Thymus (tissue), 11 donors: ENCODE measurements around the gene KREMEN2. TPM values are rescaled to one million over a fixed set of nuclear protein-coding genes. Genes with fewer than 3 reads are reported as not detected.

Experiments
- DNase-seq, 9 donors: peaks; one replicate each; pipeline ENCODE4 v3.0.0-alpha.2; 2013; ENCODE audit warnings: low spot score in 9 of 9, low read depth in 6 of 9, missing footprints in 1 of 9
- H3K27ac ChIP-seq, 2 donors: one replicate each; pipeline ENCODE4 v1.5.1; 2013; ENCODE audit warnings: control low read depth in 1 of 2, low read depth in 1 of 2, low read length in 1 of 2, mild to moderate bottlenecking in 1 of 2, moderate library complexity in 1 of 2
- H3K27me3 ChIP-seq, 2 donors: one replicate each; pipeline ENCODE4 v1.5.1; 2013; ENCODE audit warnings: low read length in 1 of 2; ENCODE audit not compliant: control insufficient read depth in 2 of 2, insufficient read depth in 1 of 2
- H3K36me3 ChIP-seq, 2 donors: one replicate each; pipeline ENCODE4 v1.5.1; 2013; ENCODE audit warnings: low read length in 1 of 2, mild to moderate bottlenecking in 1 of 2, moderate library complexity in 1 of 2; ENCODE audit not compliant: control insufficient read depth in 2 of 2, insufficient read depth in 2 of 2
- H3K4me1 ChIP-seq, 2 donors: one replicate each; pipeline ENCODE4 v1.5.1; 2013; ENCODE audit warnings: low read length in 2 of 2; ENCODE audit not compliant: control insufficient read depth in 2 of 2, insufficient read depth in 2 of 2
- H3K4me3 ChIP-seq, 2 donors: one replicate each; pipeline ENCODE4 v1.5.1; 2013; ENCODE audit warnings: low read length in 2 of 2, control low read depth in 1 of 2, mild to moderate bottlenecking in 1 of 2
- H3K9me3 ChIP-seq, 2 donors: one replicate each; pipeline ENCODE4 v1.5.1; 2013; ENCODE audit warnings: low read length in 1 of 2, mild to moderate bottlenecking in 1 of 2; ENCODE audit not compliant: control insufficient read depth in 2 of 2, insufficient read depth in 1 of 2
- WGBS: extraction: QIAGEN DNeasy Blood & Tissue Kit; methylation state at CpG from one replicate; pipeline ENCODE4 v1.1.7; 2013; 5-methylcytosine and 5-hydroxymethylcytosine counted together
- polyA plus RNA-seq: library from polyadenylated mRNA; stranded (reverse); fragments of 200-250 nt; gene quantifications from one replicate; pipeline ENCODE4 v1.2.3, GENCODE V29; 2013
- total RNA-seq: library from RNA; stranded (reverse); fragments of 120-200 nt; gene quantifications from one replicate; pipeline ENCODE4 v1.2.4, GENCODE V29; 2013
- donor health status: healthy.

KREMEN2 gene
- total and polyA plus RNA-seq, 2 donors, result 3.1 to 18.2 TPM

DNA sequence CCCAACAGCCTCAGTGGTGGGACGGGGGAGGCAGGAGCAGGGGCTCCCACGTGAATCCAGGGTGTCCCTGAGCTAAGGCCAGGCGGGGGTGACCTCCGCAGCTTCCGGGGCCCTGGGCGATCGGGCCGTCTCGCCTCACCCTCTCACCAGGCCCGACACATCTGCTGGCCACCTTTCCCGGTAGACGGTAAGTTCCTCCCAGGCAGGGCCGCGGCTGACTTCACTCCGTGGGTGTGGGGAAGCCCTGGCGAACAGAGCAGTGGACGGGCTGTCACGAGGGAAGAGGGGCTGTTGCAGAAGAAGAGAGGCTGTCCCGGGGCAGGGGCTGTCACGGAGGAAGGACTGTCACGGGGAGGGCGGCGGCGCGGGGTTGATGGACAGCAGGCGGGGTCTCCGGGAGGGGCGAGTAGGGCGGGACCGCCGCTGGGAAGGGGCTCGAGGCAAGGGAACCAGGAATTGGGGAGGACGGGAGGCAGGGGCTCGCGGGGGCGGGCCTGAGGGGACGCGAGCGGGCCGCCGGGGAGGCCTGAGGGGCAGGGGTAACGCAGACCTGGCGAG, 15.7 kb downstream of the KREMEN2 start:
- Histone ChIP-seq H3K4me3 (peak overlapping the region; percentile 87 to 92), H3K27me3 (peaks cover 0 to 18% of the 10 kb centered on the region in 2 donors), H3K36me3 (peaks cover 29 to 35% of the 10 kb centered on the region in 2 donors), H3K4me1 (peaks cover 7 to 34% of the 10 kb centered on the region in 2 donors), H3K27ac (no peak overlapping the region), H3K9me3 (peaks cover 0 to 4% of the 10 kb centered on the region in 2 donors)
- DNase-seq, result peak in 1 of 9 donors; percentile 23
- 12% methylated on average over 43 of the region's 43 CpGs for WGBS

- peaks cover 7 to 34% of the 10 kb centered on the region in 2 donors for H3K4me1 ChIP-seq
- H3K36me3 ChIP-seq, result peaks cover 22 to 28% of the 10 kb centered on the region in 2 donors
- WGBS, result 7% methylated on average over 91 of the region's 91 CpGs
- DNase-seq, result peak in 8 of 9 donors; percentile 77 to 95 (median 90)
- H3K4me3 ChIP-seq, result peak within 1 kb of the TSS; percentile 87 to 92
- peaks cover 0 to 4% of the 10 kb centered on the region in 2 donors for H3K9me3 ChIP-seq
- peaks cover 1 to 22% of the 10 kb centered on the region in 2 donors for H3K27me3 ChIP-seq
- peak within 1 kb of the TSS; percentile 82 to 89 for H3K27ac ChIP-seq
Observed at GRCh38 chr16:2980227-2981176, 16.4 kb downstream of the KREMEN2 start, which contains the start of gene PKMYT1. TSS of gene PKMYT1 (minus strand) at chr16:2980446. CDS start at chr16:2979657, 789 bp downstream.

- Histone ChIP-seq H3K36me3 (peaks cover 14 to 19% of the 10 kb centered on the region in 2 donors), H3K27me3 (peaks cover 3 to 30% of the 10 kb centered on the region in 2 donors), H3K4me3 (peak overlapping the region in 1 of 2 donors; percentile 92), H3K4me1 (peaks cover 7 to 34% of the 10 kb centered on the region in 2 donors), H3K27ac (no peak overlapping the region), H3K9me3 (peaks cover 0 to 4% of the 10 kb centered on the region in 2 donors)
- DNase-seq, result no peak
- 85% methylated on average over 33 of the region's 33 CpGs for WGBS
Observed at GRCh38 chr16:2981177-2981898, 17.3 kb downstream of the KREMEN2 start.

- H3K27me3 ChIP-seq, result peaks cover 3 to 30% of the 10 kb centered on the region in 2 donors
- no peak overlapping the region for H3K27ac ChIP-seq
- H3K4me3 ChIP-seq, result no peak overlapping the region
- peaks cover 8 to 14% of the 10 kb centered on the region in 2 donors for H3K36me3 ChIP-seq
- no peak for DNase-seq
- 88% methylated on average over 4 of the region's 4 CpGs for WGBS
- H3K4me1 ChIP-seq, result peaks cover 7 to 34% of the 10 kb centered on the region in 2 donors
- H3K9me3 ChIP-seq, result peaks cover 0 to 4% of the 10 kb centered on the region in 2 donors
Observed at GRCh38 chr16:2981899-2982250, 17.8 kb downstream of the KREMEN2 start.

GRCh38 chr16:2982402-2982801, 18.3 kb downstream of the KREMEN2 start:
- no peak for DNase-seq
- H3K27ac ChIP-seq, result no peak overlapping the region
- peaks cover 3 to 9% of the 10 kb centered on the region in 2 donors for H3K36me3 ChIP-seq
- peaks cover 0 to 4% of the 10 kb centered on the region in 2 donors for H3K9me3 ChIP-seq
- 97% methylated on average over 5 of the region's 5 CpGs for WGBS
- no peak overlapping the region for H3K4me3 ChIP-seq
- peaks cover 3 to 32% of the 10 kb centered on the region in 2 donors for H3K27me3 ChIP-seq
- peaks cover 7 to 39% of the 10 kb centered on the region in 2 donors for H3K4me1 ChIP-seq

DNA sequence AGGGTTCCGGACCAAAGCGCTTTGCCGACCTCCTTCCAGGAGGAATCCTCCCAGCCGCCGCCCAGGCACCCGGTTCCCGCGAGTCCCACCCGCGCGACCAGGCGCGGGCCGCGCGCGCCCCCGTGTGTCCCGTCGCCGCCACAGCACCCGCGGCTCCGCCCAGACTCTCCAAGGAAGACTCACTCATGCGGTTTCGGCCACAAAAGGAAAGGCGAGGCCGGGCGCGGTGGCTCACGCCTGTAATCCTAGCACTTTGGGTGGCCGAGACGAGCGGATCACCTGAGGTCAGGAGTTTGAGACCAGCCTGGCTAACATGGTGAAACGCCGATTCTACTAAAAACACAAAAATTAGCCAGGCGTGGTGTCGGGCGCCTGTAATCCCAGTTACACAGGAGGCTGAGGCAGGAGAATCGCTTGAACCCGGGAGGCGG, 19.6 kb downstream of the KREMEN2 start:
- 11% methylated on average over 42 of the region's 42 CpGs for WGBS
- peaks cover 7 to 36% of the 10 kb centered on the region in 2 donors for H3K4me1 ChIP-seq
- H3K36me3 ChIP-seq, result no peaks in the 10 kb centered on the region
- no peaks in the 10 kb centered on the region for H3K9me3 ChIP-seq
- DNase-seq, result peak in 3 of 9 donors; percentile 65 to 78 (median 76)
- no peak overlapping the region for H3K27ac ChIP-seq
- H3K4me3 ChIP-seq, result no peak overlapping the region
- H3K27me3 ChIP-seq, result peaks cover 6 to 38% of the 10 kb centered on the region in 2 donors

DNA sequence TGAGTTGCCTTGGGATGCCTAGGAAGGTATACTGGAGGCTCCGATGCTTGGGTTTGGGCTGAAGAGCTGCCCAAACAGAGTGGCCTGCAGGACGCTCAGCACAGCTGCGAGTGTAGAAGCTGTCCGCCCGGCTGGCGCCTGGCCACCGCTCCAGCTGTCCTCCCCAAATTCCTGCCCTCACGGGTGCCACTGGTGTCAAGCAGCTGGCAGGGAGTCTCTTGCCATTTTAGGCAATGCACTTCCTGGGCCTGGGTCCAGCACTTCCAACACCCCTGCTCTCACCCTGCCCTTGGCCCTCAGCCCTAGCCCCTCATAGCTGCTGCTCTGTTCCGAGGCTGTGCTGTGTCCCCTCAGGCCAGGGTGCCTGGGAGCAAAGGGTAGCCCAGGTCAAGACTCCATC, 21.4 kb downstream of the KREMEN2 start:
- H3K27me3 ChIP-seq, result peaks cover 9 to 51% of the 10 kb centered on the region in 2 donors
- H3K4me1 ChIP-seq, result peaks cover 2 to 41% of the 10 kb centered on the region in 2 donors
- no peaks in the 10 kb centered on the region for H3K9me3 ChIP-seq
- H3K4me3 ChIP-seq, result no peak overlapping the region
- no peak overlapping the region for H3K27ac ChIP-seq
- no peak for DNase-seq
- WGBS, result 97% methylated on average over 9 of the region's 9 CpGs
- H3K36me3 ChIP-seq, result no peaks in the 10 kb centered on the region

DNA sequence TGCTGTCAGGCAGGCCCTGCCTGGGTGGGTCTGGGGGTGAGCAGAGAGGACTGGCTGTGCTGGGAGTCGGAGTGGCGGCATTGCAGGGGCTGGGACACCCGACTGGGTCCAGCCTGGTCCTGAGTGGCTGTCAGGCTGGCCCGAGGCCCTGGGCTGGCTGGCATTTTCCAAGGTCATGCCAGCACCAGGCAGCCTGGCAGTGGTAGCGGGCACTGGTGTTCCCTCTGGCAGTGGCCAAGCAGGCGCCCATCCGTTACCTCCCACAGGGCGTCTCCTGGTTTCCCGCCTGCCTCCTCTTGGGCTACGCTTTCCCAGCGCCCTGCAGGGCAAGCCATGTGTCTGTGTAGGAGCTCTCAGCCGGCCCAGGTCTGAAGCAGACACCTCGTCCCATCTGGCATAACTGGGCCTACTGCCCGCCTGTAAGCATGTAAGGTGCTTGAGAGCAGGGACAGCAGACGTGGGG, 21.8 kb downstream of the KREMEN2 start:
- no peak for DNase-seq
- WGBS, result 96% methylated on average over 15 of the region's 15 CpGs
- H3K4me1 ChIP-seq, result peaks cover under 1 to 40% of the 10 kb centered on the region in 2 donors
- no peak overlapping the region for H3K4me3 ChIP-seq
- no peaks in the 10 kb centered on the region for H3K9me3 ChIP-seq
- no peaks in the 10 kb centered on the region for H3K36me3 ChIP-seq
- peak overlapping the region in 1 of 2 donors; percentile 10 for H3K27ac ChIP-seq
- peaks cover 9 to 56% of the 10 kb centered on the region in 2 donors for H3K27me3 ChIP-seq
